ENCODE measurements around the gene LRP5. TPM values are rescaled to one million over a fixed set of nuclear protein-coding genes. Genes with fewer than 3 reads are reported as not detected.
"Not testable (repeated sequence)": the region's sequence is repeated elsewhere in the genome, so short reads cannot be mapped to it uniquely, and the experiment has no call there.

Gene LRP5
- polyA plus RNA-seq, 10 donors = 38.0 to 66.2 (median 46.8) TPM

DNA sequence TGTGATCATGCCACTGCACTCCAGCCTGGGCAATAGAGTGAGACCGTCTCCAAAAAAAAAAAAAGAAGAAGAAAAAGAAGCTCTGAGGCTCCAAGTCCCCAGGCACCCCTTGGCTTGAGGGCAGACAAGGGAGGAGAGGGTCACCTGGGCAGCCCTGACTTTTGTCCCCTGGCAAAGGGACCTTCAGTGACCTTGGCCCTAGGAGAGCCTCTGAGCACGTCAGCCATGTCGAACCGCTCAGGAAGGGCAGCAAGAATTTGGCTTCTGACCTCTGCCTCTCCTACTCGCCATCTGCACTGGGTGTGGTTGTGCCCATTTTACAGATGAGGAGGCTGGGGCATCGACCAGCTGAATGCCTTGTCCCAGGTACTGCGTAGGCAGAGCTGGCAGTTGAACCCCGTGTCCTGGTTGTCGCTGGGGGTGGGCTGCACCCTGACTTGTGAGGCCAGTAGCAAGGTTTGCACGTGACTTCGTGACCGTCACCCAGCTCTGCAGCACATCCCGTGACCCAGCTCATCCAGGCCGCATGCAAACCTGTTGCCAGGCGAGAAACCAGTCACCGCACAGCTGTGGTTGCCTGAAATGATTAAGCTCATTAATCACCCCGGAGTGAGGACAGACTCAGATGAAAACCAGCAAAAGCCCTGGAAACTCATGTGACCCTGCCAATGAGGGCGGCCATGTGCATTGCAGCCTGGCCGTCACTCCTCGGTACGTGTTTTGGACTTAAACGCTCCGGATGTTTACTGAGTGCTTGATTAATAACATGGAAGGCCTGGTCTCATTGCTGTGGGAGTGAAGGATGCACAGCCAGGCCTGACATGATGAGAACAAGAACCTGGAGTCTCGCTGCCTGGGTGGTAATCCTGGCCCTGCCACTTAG lies 100.4 kb downstream of the LRP5 start:
- DNase-seq = peak in 2 of 3 donors; percentile 61 to 87

DNA sequence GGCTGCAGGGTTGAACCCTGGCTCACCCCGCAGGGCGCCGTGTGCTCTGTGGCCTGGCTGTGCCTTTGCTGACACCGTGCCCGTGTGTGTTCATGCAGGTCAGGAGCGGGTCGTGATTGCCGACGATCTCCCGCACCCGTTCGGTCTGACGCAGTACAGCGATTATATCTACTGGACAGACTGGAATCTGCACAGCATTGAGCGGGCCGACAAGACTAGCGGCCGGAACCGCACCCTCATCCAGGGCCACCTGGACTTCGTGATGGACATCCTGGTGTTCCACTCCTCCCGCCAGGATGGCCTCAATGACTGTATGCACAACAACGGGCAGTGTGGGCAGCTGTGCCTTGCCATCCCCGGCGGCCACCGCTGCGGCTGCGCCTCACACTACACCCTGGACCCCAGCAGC lies 101.2 kb downstream of the LRP5 start:
- no peak for DNase-seq

DNA sequence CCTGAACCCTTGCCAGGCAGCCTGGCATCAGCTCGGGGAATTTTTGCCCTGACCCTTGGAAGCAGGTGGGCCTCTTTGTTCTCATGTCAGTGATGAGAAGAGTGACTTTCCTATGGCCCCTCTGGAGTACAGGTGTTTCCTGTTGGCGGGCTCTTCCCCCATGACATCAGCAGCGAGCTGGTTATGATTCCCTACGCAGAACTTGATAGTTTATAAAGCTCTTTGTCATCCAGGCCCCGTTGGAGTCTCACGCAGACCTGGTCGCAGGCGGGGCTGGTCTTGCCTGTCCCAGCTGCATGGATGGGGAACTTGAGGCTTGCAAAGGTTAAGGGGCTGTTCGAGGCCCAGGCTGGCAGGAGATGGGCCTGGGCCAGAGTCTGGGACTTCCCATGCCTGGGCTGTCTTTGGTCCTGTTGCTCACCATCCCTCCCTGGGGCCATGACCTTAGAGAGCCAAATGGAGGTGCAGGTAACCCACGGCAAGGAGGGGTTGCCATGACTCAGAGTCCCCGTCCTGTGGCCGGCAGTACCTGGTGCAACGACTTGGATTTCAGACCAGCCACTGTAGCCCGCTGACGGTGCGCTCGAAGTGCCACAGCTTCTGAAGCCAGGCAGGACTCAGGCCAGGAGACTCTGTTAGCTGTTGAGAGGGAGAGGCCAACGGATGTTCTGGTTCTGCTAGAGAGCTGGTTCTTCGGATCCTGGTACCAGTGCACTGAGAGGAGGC lies 102.3 kb downstream of the LRP5 start:
- no peak for DNase-seq

GRCh38 chr11:68416070-68416578 lies 103.7 kb downstream of the LRP5 start:
- no peak for DNase-seq

- DNase-seq = no peak
Measured at GRCh38 chr11:68418648-68419047, 106.3 kb downstream of the LRP5 start.

- DNase-seq = no peak
Measured at GRCh38 chr11:68420171-68420570, 107.8 kb downstream of the LRP5 start.

DNA sequence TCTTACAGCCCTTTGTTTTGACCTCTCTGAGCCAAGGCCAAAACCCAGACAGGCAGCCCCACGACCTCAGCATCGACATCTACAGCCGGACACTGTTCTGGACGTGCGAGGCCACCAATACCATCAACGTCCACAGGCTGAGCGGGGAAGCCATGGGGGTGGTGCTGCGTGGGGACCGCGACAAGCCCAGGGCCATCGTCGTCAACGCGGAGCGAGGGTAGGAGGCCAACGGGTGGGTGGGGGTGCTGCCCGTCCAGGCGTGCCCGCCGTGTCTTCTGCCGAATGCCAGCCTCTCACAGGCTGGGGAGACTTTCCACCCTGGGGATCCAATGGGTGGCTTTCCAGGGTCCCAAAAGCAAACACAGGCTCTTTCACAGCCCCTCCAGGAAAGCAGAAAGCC lies 111.1 kb downstream of the LRP5 start:
- no peak for DNase-seq

GRCh38 chr11:68424101-68424632 lies 111.8 kb downstream of the LRP5 start:
- DNase-seq = no peak

- no peak for DNase-seq
Measured at GRCh38 chr11:68424981-68425865, 112.8 kb downstream of the LRP5 start.

DNA sequence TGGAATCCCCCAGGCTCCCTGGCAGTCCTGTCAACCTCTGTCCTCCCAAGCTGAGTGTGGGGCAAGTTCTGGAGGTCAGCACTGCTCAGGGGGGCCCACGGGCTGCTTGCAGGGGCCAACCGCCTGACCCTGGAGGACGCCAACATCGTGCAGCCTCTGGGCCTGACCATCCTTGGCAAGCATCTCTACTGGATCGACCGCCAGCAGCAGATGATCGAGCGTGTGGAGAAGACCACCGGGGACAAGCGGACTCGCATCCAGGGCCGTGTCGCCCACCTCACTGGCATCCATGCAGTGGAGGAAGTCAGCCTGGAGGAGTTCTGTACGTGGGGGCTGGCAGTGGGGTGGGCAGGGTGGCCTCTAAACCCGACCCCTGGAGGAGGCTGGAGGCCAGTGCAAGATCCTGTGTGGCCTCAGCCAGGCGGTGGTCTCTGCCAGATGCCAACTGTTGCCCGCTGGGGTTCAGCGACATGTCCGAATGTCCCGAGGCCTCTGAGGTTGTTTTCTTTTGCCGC lies 113.5 kb downstream of the LRP5 start:
- DNase-seq = no peak

GRCh38 chr11:68429661-68430060 lies 117.3 kb downstream of the LRP5 start:
- DNase-seq = no peak

DNA sequence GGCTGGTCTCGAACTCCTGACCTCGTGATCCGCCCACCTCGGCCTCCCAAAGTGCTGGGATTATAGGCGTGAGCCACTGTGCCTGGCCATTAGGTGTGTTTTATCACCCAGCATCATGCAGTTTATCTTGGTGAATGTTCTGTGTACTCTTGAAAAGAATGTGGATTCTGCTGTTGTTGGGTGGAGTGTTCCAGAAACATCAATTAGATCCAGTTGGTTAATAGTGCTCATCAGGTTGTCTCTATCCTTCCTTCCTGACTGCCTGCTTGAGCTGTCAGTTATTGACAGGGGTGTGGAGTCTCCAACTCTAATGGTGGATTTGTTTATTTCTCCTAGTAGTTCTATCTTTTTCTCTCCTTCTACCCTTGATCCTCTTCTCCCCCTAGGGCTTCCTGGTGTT lies 118.0 kb downstream of the LRP5 start:
- no peak for DNase-seq

DNA sequence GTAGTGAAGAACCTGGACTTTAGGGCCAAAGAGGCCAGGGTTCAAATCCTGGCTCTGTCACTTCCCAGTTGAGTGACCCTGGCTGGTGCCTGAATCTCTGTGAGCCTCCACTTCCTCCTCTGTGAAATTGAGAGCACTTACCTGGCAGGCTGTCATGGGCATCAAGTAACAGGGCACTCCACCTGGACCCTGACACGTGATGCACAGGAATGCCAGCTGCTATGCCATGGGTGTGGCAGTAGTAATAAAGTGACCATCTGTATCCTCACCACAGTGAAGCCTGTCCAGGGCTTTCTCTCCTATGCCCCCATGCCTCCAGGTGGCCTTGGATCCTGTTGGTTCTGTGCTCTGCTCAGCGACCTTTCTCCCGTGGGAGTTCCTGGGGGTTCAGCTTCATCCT lies 118.4 kb downstream of the LRP5 start:
- DNase-seq = no peak

DNA sequence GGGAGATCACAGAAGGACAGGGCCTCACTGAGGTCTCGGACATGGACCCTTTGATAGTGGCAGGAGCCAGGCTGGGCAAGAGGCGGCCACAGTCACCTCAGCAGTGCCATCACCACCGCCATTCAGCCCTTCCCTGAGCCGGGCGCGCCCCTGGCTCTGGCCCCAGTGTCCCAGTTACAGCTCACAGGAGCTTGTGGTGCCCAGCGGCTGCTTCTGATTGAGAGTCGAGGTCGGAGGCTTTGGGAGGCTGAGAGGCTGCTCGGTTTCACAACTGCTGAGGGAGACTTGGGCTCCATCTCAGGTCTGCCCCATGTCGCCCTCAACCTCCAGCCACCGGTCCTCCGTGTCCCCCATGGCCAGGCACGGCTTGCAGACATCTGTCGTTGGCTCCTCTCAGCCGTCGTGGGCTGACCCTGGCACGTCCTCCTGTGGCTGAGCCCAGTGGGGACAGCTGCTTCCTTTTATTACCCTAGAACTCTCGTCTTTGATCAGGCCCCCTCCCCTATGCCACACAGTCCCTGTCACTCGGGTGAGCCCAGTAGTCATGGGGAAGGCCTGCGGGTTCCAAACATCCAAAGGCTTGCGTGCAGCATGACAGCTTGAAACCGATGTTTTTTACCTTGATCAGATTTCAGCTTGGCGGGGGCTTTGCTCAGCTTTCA lies 119.7 kb downstream of the LRP5 start:
- DNase-seq = peak in 1 of 3 donors; percentile 71

- peak in 1 of 3 donors; percentile 45 for DNase-seq
Measured at GRCh38 chr11:68432874-68433273, 120.5 kb downstream of the LRP5 start.

DNA sequence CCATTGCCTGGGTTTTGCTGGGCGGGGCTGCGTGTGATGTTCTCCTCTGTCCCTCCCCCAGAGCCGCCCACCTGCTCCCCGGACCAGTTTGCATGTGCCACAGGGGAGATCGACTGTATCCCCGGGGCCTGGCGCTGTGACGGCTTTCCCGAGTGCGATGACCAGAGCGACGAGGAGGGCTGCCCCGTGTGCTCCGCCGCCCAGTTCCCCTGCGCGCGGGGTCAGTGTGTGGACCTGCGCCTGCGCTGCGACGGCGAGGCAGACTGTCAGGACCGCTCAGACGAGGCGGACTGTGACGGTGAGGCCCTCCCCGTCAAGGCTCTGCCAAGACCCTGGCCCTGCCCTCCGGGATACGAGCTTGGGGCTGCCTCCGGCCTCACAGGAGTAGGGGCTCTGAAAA lies 121.2 kb downstream of the LRP5 start:
- DNase-seq = no peak

- DNase-seq = not testable (repeated sequence)
Measured at GRCh38 chr11:68434159-68434558, 121.8 kb downstream of the LRP5 start.

DNA sequence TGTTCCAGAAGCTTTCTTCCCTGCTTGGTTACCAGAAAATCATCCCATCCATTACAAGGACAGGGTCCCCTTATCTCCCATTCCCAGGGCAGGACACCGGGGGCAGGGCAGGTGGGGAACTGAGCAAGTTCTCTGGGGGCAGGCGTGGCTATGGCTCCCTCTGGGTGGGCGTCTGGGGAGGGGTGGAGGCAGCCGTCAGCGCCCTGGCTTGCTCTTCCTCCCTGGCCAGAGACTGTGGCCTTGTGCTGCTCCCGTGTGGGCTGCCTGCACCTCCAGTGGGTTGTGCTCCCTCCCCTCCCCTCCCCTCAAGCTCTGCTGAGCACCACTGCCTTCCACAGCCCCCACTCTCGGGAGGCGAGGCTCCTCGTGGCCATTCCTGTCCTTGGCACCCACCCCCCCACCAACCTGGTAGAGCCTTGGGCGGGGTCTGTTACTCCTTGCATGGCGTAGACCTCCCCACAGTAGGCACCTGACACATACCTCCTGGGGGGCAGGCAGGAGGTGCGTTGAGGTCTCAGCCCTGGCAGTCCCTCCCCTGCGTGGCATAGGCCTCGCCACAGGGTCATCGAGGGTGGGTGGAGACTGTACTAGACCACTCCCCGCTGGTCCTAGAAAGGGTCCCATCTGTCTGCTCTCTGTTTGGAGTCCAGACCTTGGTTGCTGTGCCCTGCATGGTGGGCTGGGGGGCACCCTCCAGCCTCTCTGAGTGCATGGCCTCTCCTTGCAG lies 123.9 kb downstream of the LRP5 start:
- DNase-seq = no peak

GRCh38 chr11:68436985-68437926 lies 124.9 kb downstream of the LRP5 start:
- DNase-seq = peak in 1 of 3 donors; percentile 79

Data from muscle of back (tissue), 11 donors.